GM23248 (cell line): ENCODE data around the gene SYNGR2. TPM values are rescaled to one million over a fixed set of nuclear protein-coding genes. Genes with fewer than 3 reads are reported as not detected.

Experiments
- DNase-seq: peaks from one replicate; pipeline ENCODE4 v3.0.0-alpha.2; 2015
- H2AFZ ChIP-seq: fragments of 200-600 bp; sonication (generic); 2 replicates; pipeline ENCODE4 v1.6.1; 2016; ENCODE audit warnings: antibody characterized with exemption
- H3F3A ChIP-seq: fragments of 200-600 bp; sonication (generic); 2 replicates; pipeline ENCODE4 v1.6.1; 2016; ENCODE audit warnings: mild to moderate bottlenecking, antibody characterized with exemption, mixed run types; ENCODE audit not compliant: insufficient read depth
- H3K27ac ChIP-seq: fragments of 200-600 bp; sonication (generic); 2 replicates; pipeline ENCODE4 v1.5.1; 2016; ENCODE audit warnings: mild to moderate bottlenecking
- H3K27me3 ChIP-seq: fragments of 200-600 bp; sonication (generic); replicated peaks from 2 replicates; pipeline ENCODE4 v1.6.1; 2016; ENCODE audit warnings: mild to moderate bottlenecking; ENCODE audit not compliant: insufficient read depth
- H3K36me3 ChIP-seq: fragments of 200-600 bp; sonication (generic); 2 replicates; pipeline ENCODE4 v1.6.1; 2016; ENCODE audit warnings: low read depth, mild to moderate bottlenecking
- H3K4me1 ChIP-seq: fragments of 200-600 bp; sonication (generic); 2 replicates; pipeline ENCODE4 v1.6.1; 2016; ENCODE audit warnings: mild to moderate bottlenecking; ENCODE audit not compliant: insufficient read depth
- H3K4me2 ChIP-seq: fragments of 200-600 bp; sonication (generic); one replicate; pipeline ENCODE4 v1.6.1; 2016; ENCODE audit warnings: mild to moderate bottlenecking; ENCODE audit not compliant: unreplicated experiment
- H3K4me3 ChIP-seq: fragments of 200-600 bp; sonication (generic); 2 replicates; pipeline ENCODE4 v1.5.1; 2016; ENCODE audit warnings: mild to moderate bottlenecking
- H3K79me2 ChIP-seq: fragments of 200-600 bp; sonication (generic); 2 replicates; pipeline ENCODE4 v1.6.1; 2016; ENCODE audit warnings: mild to moderate bottlenecking; ENCODE audit not compliant: insufficient read depth
- H3K9ac ChIP-seq: fragments of 200-600 bp; sonication (generic); 2 replicates; pipeline ENCODE4 v1.6.1; 2016; ENCODE audit warnings: mild to moderate bottlenecking
- H3K9me2 ChIP-seq: fragments of 200-600 bp; sonication (generic); 2 replicates; pipeline ENCODE4 v1.6.1; 2016; ENCODE audit warnings: mixed run types, mild to moderate bottlenecking, moderate library complexity; ENCODE audit not compliant: insufficient read depth
- H3K9me3 ChIP-seq: fragments of 200-600 bp; sonication (generic); one replicate; pipeline ENCODE4 v1.6.1; 2017; ENCODE audit warnings: low read depth
- H4K20me1 ChIP-seq: fragments of 200-600 bp; sonication (generic); 2 replicates; pipeline ENCODE4 v1.6.0; 2016; ENCODE audit not compliant: insufficient read depth
- EZH2 ChIP-seq: fragments of 200-600 bp; sonication (generic); IDR thresholded peaks from 2 replicates; pipeline ENCODE4 v1.6.1; 2018; ENCODE audit warnings: antibody characterized with exemption, mild to moderate bottlenecking; ENCODE audit not compliant: insufficient read depth, poor library complexity, severe bottlenecking
- EZH2phosphoT487 ChIP-seq: fragments of 200-600 bp; sonication (generic); IDR thresholded peaks from 2 replicates; pipeline ENCODE4 v1.6.1; 2018; ENCODE audit warnings: antibody characterized with exemption, moderate library complexity, mild to moderate bottlenecking, low read depth; ENCODE audit not compliant: insufficient read depth
- WGBS, 2 experiments: methylation state at CpG; one replicate each; pipeline ENCODE4 v1.1.6; 2015 to 2017; ENCODE audit warnings: low lambda C conversion rate in 2 of 2, low coverage in 1 of 2; ENCODE audit errors: missing lambda C conversion rate in 2 of 2; 5-methylcytosine and 5-hydroxymethylcytosine counted together
- in situ Hi-C: fragments of 300-500 bp; cut with MboI; formaldehyde crosslinking; loops from 2 replicates; pipeline ENCODE4 v1.15.0; 2020
- polyA plus RNA-seq: library from polyadenylated mRNA; unstranded; fragments of >200 nt; fragmentation: Nextera tagmentation; extraction: Ambion mirVana; gene quantifications from 2 replicates; pipeline ENCODE4 v1.2.1, GENCODE V29; 2016
- total RNA-seq: library from RNA; depleted of rRNA; stranded (reverse); fragments of >200 nt; shearing (Covaris generic); gene quantifications from 2 replicates; pipeline ENCODE4 v1.2.3, GENCODE V29; 2014

The SYNGR2 gene
- total and polyA plus RNA-seq, 2 experiments from 2014 or later = 6.2 to 19.3 TPM

- WGBS, 2 experiments = 78 to 86% methylated on average over 7 to 11 of the region's 11 CpGs
- no peak for DNase-seq
Observed at GRCh38 chr17:78121801-78122215, 46.6 kb upstream of the SYNGR2 start.

GRCh38 chr17:78122216-78122930 is 46.0 kb upstream of the SYNGR2 start:
- Histone ChIP-seq H4K20me1 (no peaks in the 10 kb centered on the region), H3K4me3 (no peak overlapping the region), H3K9ac (no peak overlapping the region), H3K4me1 (no peaks in the 10 kb centered on the region), H3K36me3 (no peaks in the 10 kb centered on the region), H2AFZ (no peak overlapping the region), H3K27ac (no peak overlapping the region), H3K27me3 (peaks cover 3% of the 10 kb centered on the region), H3K4me2 (no peak overlapping the region), H3K79me2 (no peaks in the 10 kb centered on the region), H3K9me3 (no peaks in the 10 kb centered on the region), H3K9me2 (no peaks in the 10 kb centered on the region), H3F3A (no peaks in the 10 kb centered on the region)
- TF ChIP-seq EZH2 (no peak), EZH2phosphoT487 (no peak)
- 80% methylated on average over 20 to 23 of the region's 23 CpGs for WGBS, 2 experiments
- DNase-seq = no peak
- in situ Hi-C loops = no loop called here

More at GRCh38 chr17:78121801-78122215, 46.6 kb upstream of the SYNGR2 start:
- H4K20me1 ChIP-seq = no peaks in the 10 kb centered on the region
- no peak overlapping the region for H3K9ac ChIP-seq
- H3K79me2 ChIP-seq = no peaks in the 10 kb centered on the region
- in situ Hi-C loops = no loop called here
- H3K36me3 ChIP-seq = no peaks in the 10 kb centered on the region
- H3K9me3 ChIP-seq = no peaks in the 10 kb centered on the region
- no peaks in the 10 kb centered on the region for H3K4me1 ChIP-seq
- H3K27me3 ChIP-seq = no peaks in the 10 kb centered on the region
- TF ChIP-seq EZH2phosphoT487 (no peak), EZH2 (no peak)
- no peaks in the 10 kb centered on the region for H3F3A ChIP-seq
- H3K4me2 ChIP-seq = no peak overlapping the region
- no peaks in the 10 kb centered on the region for H3K9me2 ChIP-seq
- H3K4me3 ChIP-seq = no peak overlapping the region
- H2AFZ ChIP-seq = no peak overlapping the region
- H3K27ac ChIP-seq = no peak overlapping the region

GRCh38 chr17:78122931-78123249 is 45.5 kb upstream of the SYNGR2 start:
- H3K9me3 ChIP-seq = no peaks in the 10 kb centered on the region

GRCh38 chr17:78123258-78123929 is 45.0 kb upstream of the SYNGR2 start:
- Histone ChIP-seq H4K20me1 (no peaks in the 10 kb centered on the region), H3K4me1 (no peaks in the 10 kb centered on the region), H3K27ac (no peak overlapping the region), H3K9me2 (no peaks in the 10 kb centered on the region), H3K79me2 (no peaks in the 10 kb centered on the region), H3K4me3 (no peak overlapping the region), H2AFZ (no peak overlapping the region), H3K27me3 (peaks cover 14% of the 10 kb centered on the region), H3F3A (no peaks in the 10 kb centered on the region), H3K9ac (no peak overlapping the region), H3K4me2 (no peak overlapping the region), H3K9me3 (no peaks in the 10 kb centered on the region), H3K36me3 (no peaks in the 10 kb centered on the region)
- 87% methylated on average over 5 of the region's 5 CpGs for WGBS, 2 experiments
- TF ChIP-seq EZH2phosphoT487 (no peak), EZH2 (no peak)
- in situ Hi-C loops = no loop called here
- no peak for DNase-seq

More at GRCh38 chr17:78122931-78123249, 45.5 kb upstream of the SYNGR2 start:
- WGBS, 2 experiments = 65 to 79% methylated on average over 4 of the region's 4 CpGs
- H3K4me1 ChIP-seq = no peaks in the 10 kb centered on the region
- H3K36me3 ChIP-seq = no peaks in the 10 kb centered on the region
- H3K9ac ChIP-seq = no peak overlapping the region
- no peak overlapping the region for H3K27ac ChIP-seq
- H3K4me3 ChIP-seq = no peak overlapping the region
- H4K20me1 ChIP-seq = no peaks in the 10 kb centered on the region
- no peaks in the 10 kb centered on the region for H3K9me2 ChIP-seq
- no peak overlapping the region for H2AFZ ChIP-seq
- H3F3A ChIP-seq = no peaks in the 10 kb centered on the region
- TF ChIP-seq EZH2 (no peak), EZH2phosphoT487 (no peak)
- no peaks in the 10 kb centered on the region for H3K79me2 ChIP-seq
- in situ Hi-C loops = no loop called here
- H3K27me3 ChIP-seq = peaks cover 8% of the 10 kb centered on the region
- DNase-seq = no peak
- no peak overlapping the region for H3K4me2 ChIP-seq
